Measurements from ENCODE around the gene FOXL1. TPM values are rescaled to one million over a fixed set of nuclear protein-coding genes. Genes with fewer than 3 reads are reported as not detected.

The FOXL1 gene
- total RNA-seq, 3 donors from 2014 or later (not counting 1 experiment from before 2014, with no cell fraction given), result 0.10 TPM; not detected in 2

DNA sequence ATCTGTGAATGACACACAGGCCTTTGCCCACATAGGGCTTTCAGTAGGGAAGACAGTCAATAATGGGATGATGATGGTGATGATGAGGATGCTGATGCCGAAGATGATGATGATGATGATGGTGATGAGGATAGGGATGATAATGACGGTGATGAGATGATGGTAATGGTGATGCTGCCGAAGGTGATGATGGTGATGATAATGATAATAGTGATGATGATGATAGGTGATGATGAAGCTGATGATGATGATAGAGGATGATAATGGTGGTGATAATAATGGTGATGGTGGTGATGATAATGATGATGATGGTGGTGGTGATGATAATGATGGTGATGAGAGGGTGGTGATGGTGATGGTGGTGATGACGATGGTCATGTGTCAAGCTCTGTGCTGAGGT, 12.9 kb downstream of the FOXL1 start:
- Mint-ChIP-seq H3K27me3 (ENCODE audit: low read depth in 2 of 2) (peaks cover 10 to 18% of the 10 kb centered on the region in 2 donors), H3K27ac (no peak overlapping the region), H3K9me3 (no peaks in the 10 kb centered on the region), H3K4me3 (no peak overlapping the region), H3K36me3 (no peaks in the 10 kb centered on the region), H3K4me1 (no peaks in the 10 kb centered on the region)
- TF ChIP-seq, protein P1, sequence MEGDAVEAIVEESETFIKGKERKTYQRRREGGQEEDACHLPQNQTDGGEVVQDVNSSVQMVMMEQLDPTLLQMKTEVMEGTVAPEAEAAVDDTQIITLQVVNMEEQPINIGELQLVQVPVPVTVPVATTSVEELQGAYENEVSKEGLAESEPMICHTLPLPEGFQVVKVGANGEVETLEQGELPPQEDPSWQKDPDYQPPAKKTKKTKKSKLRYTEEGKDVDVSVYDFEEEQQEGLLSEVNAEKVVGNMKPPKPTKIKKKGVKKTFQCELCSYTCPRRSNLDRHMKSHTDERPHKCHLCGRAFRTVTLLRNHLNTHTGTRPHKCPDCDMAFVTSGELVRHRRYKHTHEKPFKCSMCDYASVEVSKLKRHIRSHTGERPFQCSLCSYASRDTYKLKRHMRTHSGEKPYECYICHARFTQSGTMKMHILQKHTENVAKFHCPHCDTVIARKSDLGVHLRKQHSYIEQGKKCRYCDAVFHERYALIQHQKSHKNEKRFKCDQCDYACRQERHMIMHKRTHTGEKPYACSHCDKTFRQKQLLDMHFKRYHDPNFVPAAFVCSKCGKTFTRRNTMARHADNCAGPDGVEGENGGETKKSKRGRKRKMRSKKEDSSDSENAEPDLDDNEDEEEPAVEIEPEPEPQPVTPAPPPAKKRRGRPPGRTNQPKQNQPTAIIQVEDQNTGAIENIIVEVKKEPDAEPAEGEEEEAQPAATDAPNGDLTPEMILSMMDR (IDR thresholded peaks at IDR 0.05), result no peak
- Histone ChIP-seq H3K27me3 (ENCODE audit: control insufficient read depth, insufficient read depth, low read length) (peaks cover 6% of the 10 kb centered on the region), H3K4me1 (ENCODE audit: control insufficient read depth, insufficient read depth, low read length) (no peaks in the 10 kb centered on the region), H3K27ac (ENCODE audit: low read length) (no peak overlapping the region), H3K36me3 (ENCODE audit: control insufficient read depth, insufficient read depth, low read length) (no peaks in the 10 kb centered on the region), H3K9me3 (ENCODE audit: control insufficient read depth, insufficient read depth, low read length) (no peaks in the 10 kb centered on the region), H3K4me3 (ENCODE audit: low read length) (no peak overlapping the region)
- intact Hi-C loops (cut with micrococcal nuclease), result no loop called here
- WGBS (ENCODE audit: insufficient coverage), result 91% methylated on average over 4 of the region's 4 CpGs
- DNase-seq (no peak), ATAC-seq (no peak)

DNA sequence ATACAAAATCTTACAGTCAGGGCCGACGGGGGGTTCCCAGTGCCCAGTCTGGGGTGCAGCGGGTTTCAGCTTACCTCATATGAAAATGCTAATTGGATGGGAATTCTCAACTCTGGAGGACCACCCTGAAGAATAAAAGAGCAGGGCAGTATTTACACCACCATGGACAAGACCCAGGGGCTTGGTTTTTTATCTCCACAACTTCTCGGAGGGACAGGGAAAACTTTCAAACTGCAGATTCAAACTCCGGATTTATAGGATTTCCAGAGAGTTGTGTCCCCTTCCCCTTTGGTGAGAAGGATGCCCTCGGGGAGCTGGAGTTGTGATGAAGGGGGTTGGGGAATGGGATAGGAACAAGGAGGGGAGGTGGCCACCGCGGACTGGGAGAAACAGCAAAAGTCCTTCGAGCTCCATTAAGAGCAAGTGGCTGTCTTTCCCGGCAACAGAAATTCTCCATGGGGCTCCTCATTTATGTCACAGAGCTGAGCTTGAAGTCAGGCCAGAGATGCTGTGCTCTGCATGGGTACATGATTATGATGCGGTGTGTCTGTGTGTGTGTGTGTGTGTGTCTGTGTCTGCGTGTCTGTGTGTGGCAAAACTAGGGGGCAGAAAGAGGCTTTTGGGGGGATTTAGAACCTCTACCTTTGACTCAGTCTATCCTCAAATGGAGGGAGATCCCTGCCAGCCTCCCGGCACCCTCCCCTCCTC, 15.7 kb downstream of the FOXL1 start:
- Mint-ChIP-seq H3K4me3 (no peak overlapping the region), H3K36me3 (no peaks in the 10 kb centered on the region), H3K27me3 (ENCODE audit: low read depth in 2 of 2) (peaks cover 17 to 31% of the 10 kb centered on the region in 2 donors), H3K4me1 (no peaks in the 10 kb centered on the region), H3K9me3 (no peaks in the 10 kb centered on the region), H3K27ac (no peak overlapping the region)
- no peak for ATAC-seq
- no peaks in the 10 kb centered on the region for H3K9me3 ChIP-seq (ENCODE audit: control insufficient read depth, insufficient read depth, low read length)
- intact Hi-C loops (cut with micrococcal nuclease), result no loop called here
- peaks cover 4% of the 10 kb centered on the region for H3K27me3 ChIP-seq (ENCODE audit: control insufficient read depth, insufficient read depth, low read length)
- no peaks in the 10 kb centered on the region for H3K36me3 ChIP-seq (ENCODE audit: control insufficient read depth, insufficient read depth, low read length)
- no peaks in the 10 kb centered on the region for H3K4me1 ChIP-seq (ENCODE audit: control insufficient read depth, insufficient read depth, low read length)
- no peak for DNase-seq
- WGBS (ENCODE audit: insufficient coverage), result 79% methylated on average over 10 of the region's 13 CpGs
- no peak overlapping the region for H3K27ac ChIP-seq (ENCODE audit: low read length)
- TF ChIP-seq, protein P1 (IDR thresholded peaks at IDR 0.05), result no peak
- H3K4me3 ChIP-seq (ENCODE audit: low read length), result no peak overlapping the region

DNA sequence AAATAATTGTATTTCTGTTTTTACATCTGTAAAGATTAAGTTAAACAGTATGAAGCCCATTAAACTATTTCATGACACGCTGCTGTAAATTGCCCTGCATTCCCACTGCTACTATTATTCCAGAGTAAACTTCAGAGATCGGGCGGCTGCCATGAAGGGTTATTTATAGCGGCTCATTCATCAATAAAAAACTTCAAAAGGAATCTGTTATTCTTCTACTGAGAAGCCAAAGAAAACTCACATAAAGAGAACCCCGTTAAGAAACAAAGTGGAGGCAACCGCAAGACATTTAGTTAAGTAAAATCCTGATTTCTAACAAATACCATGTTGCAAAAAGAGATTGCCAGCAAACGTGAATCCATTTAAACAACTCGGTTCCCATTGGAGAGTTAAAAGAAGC, 16.4 kb downstream of the FOXL1 start:
- TF ChIP-seq, protein P1 (IDR thresholded peaks at IDR 0.05), result no peak
- no peaks in the 10 kb centered on the region for H3K36me3 Mint-ChIP-seq
- WGBS (ENCODE audit: insufficient coverage), result 95% methylated on average over 8 of the region's 8 CpGs
- H3K27me3 Mint-ChIP-seq (ENCODE audit: low read depth in 2 of 2), result peaks cover 20 to 36% of the 10 kb centered on the region in 2 donors
- no peak overlapping the region for H3K27ac Mint-ChIP-seq
- ATAC-seq, result no peak
- no peaks in the 10 kb centered on the region for H3K4me1 Mint-ChIP-seq
- Histone ChIP-seq H3K27me3 (ENCODE audit: control insufficient read depth, insufficient read depth, low read length) (peaks cover 4% of the 10 kb centered on the region), H3K9me3 (ENCODE audit: control insufficient read depth, insufficient read depth, low read length) (no peaks in the 10 kb centered on the region), H3K36me3 (ENCODE audit: control insufficient read depth, insufficient read depth, low read length) (no peaks in the 10 kb centered on the region), H3K4me1 (ENCODE audit: control insufficient read depth, insufficient read depth, low read length) (no peaks in the 10 kb centered on the region), H3K27ac (ENCODE audit: low read length) (no peak overlapping the region), H3K4me3 (ENCODE audit: low read length) (no peak overlapping the region)
- no peaks in the 10 kb centered on the region for H3K9me3 Mint-ChIP-seq
- intact Hi-C loops (cut with micrococcal nuclease), result no loop called here
- H3K4me3 Mint-ChIP-seq, result no peak overlapping the region
- no peak for DNase-seq
